Activated naive CD8-positive, alpha-beta T cell treated with anti-CD3 and anti-CD28 coated beads, Interleukin-2, amount 10 ng/mL, durations not matched to agents 7 days and 5 days (primary cell): ENCODE measurements around the gene HOMEZ. TPM values are rescaled to one million over a fixed set of nuclear protein-coding genes. Genes with fewer than 3 reads are reported as not detected.

ENCODE experiments used
- ATAC-seq: fragments of 150-1000 bp; cut with Tn5 transposase; one replicate; pipeline ENCODE4 v1.10.0; 2021; ENCODE audit warnings: low read depth, moderate library complexity
- POLR2A ChIA-PET: fragments of 350-600 bp; sonication (Branson Sonifier 250); formaldehyde crosslinking; loops from one replicate; lab custom pipeline; 2021; ENCODE audit warnings: antibody characterized with exemption; lab: Charles Lee
- DNase-seq: peaks from one replicate; pipeline ENCODE4 v3.0.0; 2021
- H3K27ac Mint-ChIP-seq: one replicate; pipeline ENCODE4 v1.8.0; 2022; ENCODE audit warnings: mild to moderate bottlenecking, mixed read lengths
- H3K27me3 Mint-ChIP-seq: one replicate; pipeline ENCODE4 v1.8.0; 2022; ENCODE audit warnings: mild to moderate bottlenecking, moderate library complexity, mixed read lengths
- H3K36me3 Mint-ChIP-seq: one replicate; pipeline ENCODE4 v1.8.0; 2021; ENCODE audit warnings: mild to moderate bottlenecking, mixed read lengths
- H3K4me1 Mint-ChIP-seq: one replicate; pipeline ENCODE4 v1.8.0; 2021; ENCODE audit warnings: mixed read lengths
- H3K4me3 Mint-ChIP-seq: one replicate; pipeline ENCODE4 v1.8.0; 2022; ENCODE audit warnings: mild to moderate bottlenecking, moderate library complexity, mixed read lengths
- H3K9me3 Mint-ChIP-seq: one replicate; pipeline ENCODE4 v1.8.0; 2021; ENCODE audit warnings: mixed read lengths
- total RNA-seq, 2 experiments: library from RNA; stranded (reverse); gene quantifications; one replicate each; pipeline ENCODE4 v1.2.3, GENCODE V29; 2021

Gene HOMEZ
- total RNA-seq, 2 experiments from 2014 or later, result 11.8 to 12.8 TPM

- DNase-seq (peak; percentile 100), ATAC-seq (peak; percentile 83)
- POLR2A ChIA-PET, result interaction anchor here (0.6 to 6.4 kb wide), 7 partner anchors 10 to 867 kb away, joined by 3 to 182 read pairs (median 12); partner anchors contain the start of genes ACIN1, C14orf119, HOMEZ and PABPN1
- peaks cover 17% of the 10 kb centered on the region for H3K4me1 Mint-ChIP-seq
- H3K4me3 Mint-ChIP-seq, result peak overlapping the region; percentile 96
- no peaks in the 10 kb centered on the region for H3K9me3 Mint-ChIP-seq
- peak overlapping the region; percentile 97 for H3K27ac Mint-ChIP-seq
- H3K27me3 Mint-ChIP-seq, result peaks cover 7% of the 10 kb centered on the region
- peaks cover 2% of the 10 kb centered on the region for H3K36me3 Mint-ChIP-seq
Measured at GRCh38 chr14:23301288-23301968, 15.5 kb upstream of the HOMEZ start.

GRCh38 chr14:23300687-23301223, 14.8 kb upstream of the HOMEZ start:
- POLR2A ChIA-PET, result interaction anchor here (1.6 to 6.4 kb wide), 4 partner anchors 14 to 206 kb away, joined by 11 to 182 read pairs (median 14); partner anchors contain the start of genes ACIN1, C14orf119, HOMEZ and PABPN1
- Mint-ChIP-seq H3K36me3 (peaks cover 2% of the 10 kb centered on the region), H3K4me1 (peaks cover 17% of the 10 kb centered on the region), H3K4me3 (peak overlapping the region; percentile 94), H3K27ac (peak overlapping the region; percentile 97), H3K9me3 (no peaks in the 10 kb centered on the region), H3K27me3 (peaks cover under 1% of the 10 kb centered on the region)
- ATAC-seq (no peak), DNase-seq (peak; percentile 48)

GRCh38 chr14:23299986-23300686, 14.2 kb upstream of the HOMEZ start:
- POLR2A ChIA-PET, result interaction anchor here (1.6 to 6.4 kb wide), 4 partner anchors 14 to 205 kb away, joined by 11 to 182 read pairs (median 14); partner anchors contain the start of genes ACIN1, C14orf119, HOMEZ and PABPN1
- Mint-ChIP-seq H3K27ac (peak overlapping the region; percentile 97), H3K27me3 (no peaks in the 10 kb centered on the region), H3K4me1 (peaks cover 21% of the 10 kb centered on the region), H3K36me3 (peaks cover 2% of the 10 kb centered on the region), H3K9me3 (no peaks in the 10 kb centered on the region), H3K4me3 (peak overlapping the region; percentile 94)
- no peak for ATAC-seq
- no peak for DNase-seq

- H3K27ac Mint-ChIP-seq, result peak overlapping the region; percentile 31
- H3K27me3 Mint-ChIP-seq, result no peaks in the 10 kb centered on the region
- POLR2A ChIA-PET, result interaction anchor here (6.4 kb wide), 1 partner anchor 21 kb away, joined by 182 read pairs; the partner anchor contains the start of gene PABPN1
- H3K36me3 Mint-ChIP-seq, result peaks cover 2% of the 10 kb centered on the region
- H3K4me1 Mint-ChIP-seq, result peaks cover 24% of the 10 kb centered on the region
- ATAC-seq, result no peak
- DNase-seq, result no peak
- no peaks in the 10 kb centered on the region for H3K9me3 Mint-ChIP-seq
- peak overlapping the region; percentile 21 for H3K4me3 Mint-ChIP-seq
Measured at GRCh38 chr14:23299211-23299957, 13.5 kb upstream of the HOMEZ start.

- H3K9me3 Mint-ChIP-seq, result no peaks in the 10 kb centered on the region
- POLR2A ChIA-PET, result interaction anchor here (0.6 to 2.9 kb wide), 3 partner anchors 12 to 215 kb away, joined by 3 to 16 read pairs (median 3); partner anchors contain the start of genes HOMEZ and PABPN1
- no peak overlapping the region for H3K27ac Mint-ChIP-seq
- ATAC-seq, result no peak
- H3K4me3 Mint-ChIP-seq, result no peak overlapping the region
- no peak for DNase-seq
- no peaks in the 10 kb centered on the region for H3K27me3 Mint-ChIP-seq
- peaks cover 2% of the 10 kb centered on the region for H3K36me3 Mint-ChIP-seq
- peaks cover 19% of the 10 kb centered on the region for H3K4me1 Mint-ChIP-seq
Measured at GRCh38 chr14:23297611-23298277, 11.8 kb upstream of the HOMEZ start.

- DNase-seq, result no peak
- H3K9me3 Mint-ChIP-seq, result no peaks in the 10 kb centered on the region
- H3K36me3 Mint-ChIP-seq, result peaks cover 2% of the 10 kb centered on the region
- peak overlapping the region; percentile 12 for H3K27ac Mint-ChIP-seq
- peaks cover 16% of the 10 kb centered on the region for H3K4me1 Mint-ChIP-seq
- no peak overlapping the region for H3K4me3 Mint-ChIP-seq
- POLR2A ChIA-PET, result interaction anchor here (2.9 kb wide), 1 partner anchor 24 kb away, joined by 16 read pairs; the partner anchor contains the start of gene PABPN1
- ATAC-seq, result no peak
- no peaks in the 10 kb centered on the region for H3K27me3 Mint-ChIP-seq
Measured at GRCh38 chr14:23297096-23297495, 11.2 kb upstream of the HOMEZ start.

- Mint-ChIP-seq H3K4me1 (peaks cover 16% of the 10 kb centered on the region), H3K27me3 (no peaks in the 10 kb centered on the region), H3K27ac (peak overlapping the region; percentile 12), H3K9me3 (no peaks in the 10 kb centered on the region), H3K36me3 (peaks cover 2% of the 10 kb centered on the region), H3K4me3 (no peak overlapping the region)
- POLR2A ChIA-PET, result interaction anchor here (2.9 kb wide), 1 partner anchor 25 kb away, joined by 16 read pairs; the partner anchor contains the start of gene PABPN1
- no peak for ATAC-seq
- no peak for DNase-seq
Measured at GRCh38 chr14:23296012-23296777, 10.3 kb upstream of the HOMEZ start.

GRCh38 chr14:23294734-23295561, 9.0 kb upstream of the HOMEZ start:
- Mint-ChIP-seq H3K27me3 (no peaks in the 10 kb centered on the region), H3K36me3 (peaks cover 2% of the 10 kb centered on the region), H3K27ac (peak overlapping the region; percentile 63), H3K4me3 (peak overlapping the region; percentile 7), H3K9me3 (no peaks in the 10 kb centered on the region), H3K4me1 (peaks cover 13% of the 10 kb centered on the region)
- ATAC-seq (peak; percentile 76), DNase-seq (peak; percentile 54)
- POLR2A ChIA-PET, result interaction anchor here (1.3 kb wide), 1 partner anchor 25 kb away, joined by 3 read pairs; no protein-coding TSS in a partner anchor

- no peaks in the 10 kb centered on the region for H3K27me3 Mint-ChIP-seq
- peak overlapping the region; percentile 93 for H3K4me3 Mint-ChIP-seq
- no peak for DNase-seq
- ATAC-seq, result no peak
- H3K36me3 Mint-ChIP-seq, result peaks cover 3% of the 10 kb centered on the region
- no peaks in the 10 kb centered on the region for H3K9me3 Mint-ChIP-seq
- peak overlapping the region; percentile 89 for H3K27ac Mint-ChIP-seq
- POLR2A ChIA-PET, result interaction anchor here (0.9 to 3.5 kb wide), 5 partner anchors 11 to 192 kb away, joined by 3 to 26 read pairs (median 12); partner anchors contain the start of genes ACIN1, C14orf119, PABPN1 and PPP1R3E
- peaks cover 16% of the 10 kb centered on the region for H3K4me1 Mint-ChIP-seq
Measured at GRCh38 chr14:23286902-23287479, 1.1 kb upstream of the HOMEZ start.

- Mint-ChIP-seq H3K9me3 (no peaks in the 10 kb centered on the region), H3K27me3 (no peaks in the 10 kb centered on the region), H3K27ac (peak overlapping the region; percentile 88), H3K36me3 (peaks cover 3% of the 10 kb centered on the region), H3K4me3 (peak overlapping the region; percentile 93), H3K4me1 (peaks cover 16% of the 10 kb centered on the region)
- DNase-seq, result no peak
- ATAC-seq, result peak; percentile 21
- POLR2A ChIA-PET, result interaction anchor here (1.2 to 3.5 kb wide), 4 partner anchors 13 to 36 kb away, joined by 3 to 26 read pairs (median 13); partner anchors contain the start of genes PABPN1 and PPP1R3E
Measured at GRCh38 chr14:23285530-23286019, 357 bp downstream of the HOMEZ start.
